Liver (tissue), 3 donors: ENCODE data around the gene PWP1.

ENCODE experiments used
- CTCF ChIP-seq: fragments of 150-350 bp; IDR thresholded peaks from 2 replicates; pipeline ENCODE4 v1.5.1; 2017; ENCODE audit warnings: improper control_type of control experiment, low read depth, low read length; ENCODE audit not compliant: missing input control
- GABPA ChIP-seq, 2 donors: IDR thresholded peaks in 1 of 2; conservative IDR thresholded peaks in 1 of 2; 2 replicates each; pipeline ENCODE4 v1.6.1; 2016; ENCODE audit warnings: antibody characterized with exemption in 2 of 2, mild to moderate bottlenecking in 1 of 2, moderate library complexity in 1 of 2
- RAD21 ChIP-seq, 2 donors: IDR thresholded peaks; 2 replicates each; pipeline ENCODE4 v1.6.1; 2016; ENCODE audit warnings: antibody characterized with exemption in 2 of 2, mild to moderate bottlenecking in 2 of 2
- REST ChIP-seq: IDR thresholded peaks from 2 replicates; pipeline ENCODE4 v1.6.1; 2016; ENCODE audit warnings: antibody characterized with exemption, mild to moderate bottlenecking
- RXRA ChIP-seq, 2 donors: IDR thresholded peaks; 2 replicates each; pipeline ENCODE4 v1.6.1; 2017 to 2018; ENCODE audit warnings: antibody characterized with exemption in 2 of 2, mild to moderate bottlenecking in 1 of 2
- SP1 ChIP-seq: IDR thresholded peaks from 2 replicates; pipeline ENCODE4 v1.6.1; 2018; ENCODE audit warnings: antibody characterized with exemption, mild to moderate bottlenecking
- TAF1 ChIP-seq: conservative IDR thresholded peaks from 2 replicates; pipeline ENCODE4 v1.6.1; 2016; ENCODE audit warnings: antibody characterized with exemption, mild to moderate bottlenecking
- YY1 ChIP-seq: IDR thresholded peaks from 2 replicates; pipeline ENCODE4 v1.6.1; 2016; ENCODE audit warnings: antibody characterized with exemption, mild to moderate bottlenecking
- TF ChIP-seq, protein P1 (sequence below): IDR thresholded peaks from 2 replicates; pipeline ENCODE4 v1.6.1; 2016; ENCODE audit warnings: antibody characterized with exemption
- donor health status: healthy.
- donor health status: healthy.

GRCh38 chr12:107734139-107734538 is 48.5 kb downstream of the PWP1 start:
- TF ChIP-seq SP1 = no peak
- TF ChIP-seq RXRA (IDR thresholded peaks at IDR 0.05) = no peak
- TF ChIP-seq CTCF = no peak
- TF ChIP-seq YY1 = no peak
- TF ChIP-seq TAF1 = no peak
- TF ChIP-seq GABPA (IDR thresholded peaks at IDR 0.05 in 1 of 2, conservative IDR thresholded peaks at IDR 0.05 in 1 of 2) = no peak
- no peak for TF ChIP-seq RAD21 (IDR thresholded peaks at IDR 0.05)
- no peak for TF ChIP-seq REST
- TF ChIP-seq, protein P1, sequence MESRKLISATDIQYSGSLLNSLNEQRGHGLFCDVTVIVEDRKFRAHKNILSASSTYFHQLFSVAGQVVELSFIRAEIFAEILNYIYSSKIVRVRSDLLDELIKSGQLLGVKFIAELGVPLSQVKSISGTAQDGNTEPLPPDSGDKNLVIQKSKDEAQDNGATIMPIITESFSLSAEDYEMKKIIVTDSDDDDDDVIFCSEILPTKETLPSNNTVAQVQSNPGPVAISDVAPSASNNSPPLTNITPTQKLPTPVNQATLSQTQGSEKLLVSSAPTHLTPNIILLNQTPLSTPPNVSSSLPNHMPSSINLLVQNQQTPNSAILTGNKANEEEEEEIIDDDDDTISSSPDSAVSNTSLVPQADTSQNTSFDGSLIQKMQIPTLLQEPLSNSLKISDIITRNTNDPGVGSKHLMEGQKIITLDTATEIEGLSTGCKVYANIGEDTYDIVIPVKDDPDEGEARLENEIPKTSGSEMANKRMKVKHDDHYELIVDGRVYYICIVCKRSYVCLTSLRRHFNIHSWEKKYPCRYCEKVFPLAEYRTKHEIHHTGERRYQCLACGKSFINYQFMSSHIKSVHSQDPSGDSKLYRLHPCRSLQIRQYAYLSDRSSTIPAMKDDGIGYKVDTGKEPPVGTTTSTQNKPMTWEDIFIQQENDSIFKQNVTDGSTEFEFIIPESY = no peak
